Measurements from ENCODE around the gene TENM4. TPM values are rescaled to one million over a fixed set of nuclear protein-coding genes. Genes with fewer than 3 reads are reported as not detected.

Gene TENM4
- total RNA-seq, 4 donors from 2014 or later, result 31.4 to 44.5 (median 38.0) TPM

DNA sequence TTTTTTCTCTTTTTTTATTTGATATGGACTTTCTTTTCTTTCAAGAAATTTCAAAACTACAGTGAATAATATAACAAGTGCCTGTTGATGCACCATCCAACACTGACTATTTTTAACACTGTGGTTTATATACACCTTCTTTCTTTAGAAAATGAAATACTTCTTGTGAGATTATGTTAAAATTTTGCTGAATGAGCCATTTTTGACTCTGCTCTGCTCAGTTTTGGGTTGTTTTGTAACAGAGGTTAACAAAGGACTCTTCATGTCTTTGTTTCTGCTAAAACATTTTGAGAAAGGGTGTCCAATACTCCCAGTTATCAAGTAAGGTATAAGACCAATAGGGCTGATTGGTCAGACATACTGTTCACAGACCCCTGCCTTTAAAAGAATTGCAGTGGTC, 44.0 kb upstream of the TENM4 start:
- H3K4me3 ChIP-seq, result no peak overlapping the region
- H3K27me3 ChIP-seq, result no peaks in the 10 kb centered on the region
- H3K4me1 ChIP-seq, result no peaks in the 10 kb centered on the region
- DNase-seq (ENCODE audit: low spot score in 2 of 2), result no peak
- H3K36me3 ChIP-seq, result no peaks in the 10 kb centered on the region
- no peak overlapping the region for H3K27ac ChIP-seq
- TF ChIP-seq POLR2AphosphoS5 (IDR thresholded peaks at IDR 0.05), result no peak
- TF ChIP-seq POLR2A (IDR thresholded peaks at IDR 0.05), result no peak
- TF ChIP-seq, protein P1, sequence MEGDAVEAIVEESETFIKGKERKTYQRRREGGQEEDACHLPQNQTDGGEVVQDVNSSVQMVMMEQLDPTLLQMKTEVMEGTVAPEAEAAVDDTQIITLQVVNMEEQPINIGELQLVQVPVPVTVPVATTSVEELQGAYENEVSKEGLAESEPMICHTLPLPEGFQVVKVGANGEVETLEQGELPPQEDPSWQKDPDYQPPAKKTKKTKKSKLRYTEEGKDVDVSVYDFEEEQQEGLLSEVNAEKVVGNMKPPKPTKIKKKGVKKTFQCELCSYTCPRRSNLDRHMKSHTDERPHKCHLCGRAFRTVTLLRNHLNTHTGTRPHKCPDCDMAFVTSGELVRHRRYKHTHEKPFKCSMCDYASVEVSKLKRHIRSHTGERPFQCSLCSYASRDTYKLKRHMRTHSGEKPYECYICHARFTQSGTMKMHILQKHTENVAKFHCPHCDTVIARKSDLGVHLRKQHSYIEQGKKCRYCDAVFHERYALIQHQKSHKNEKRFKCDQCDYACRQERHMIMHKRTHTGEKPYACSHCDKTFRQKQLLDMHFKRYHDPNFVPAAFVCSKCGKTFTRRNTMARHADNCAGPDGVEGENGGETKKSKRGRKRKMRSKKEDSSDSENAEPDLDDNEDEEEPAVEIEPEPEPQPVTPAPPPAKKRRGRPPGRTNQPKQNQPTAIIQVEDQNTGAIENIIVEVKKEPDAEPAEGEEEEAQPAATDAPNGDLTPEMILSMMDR (IDR thresholded peaks at IDR 0.05), result no peak
- TF ChIP-seq EP300 (IDR thresholded peaks at IDR 0.05), result no peak
- no peaks in the 10 kb centered on the region for H3K9me3 ChIP-seq

DNA sequence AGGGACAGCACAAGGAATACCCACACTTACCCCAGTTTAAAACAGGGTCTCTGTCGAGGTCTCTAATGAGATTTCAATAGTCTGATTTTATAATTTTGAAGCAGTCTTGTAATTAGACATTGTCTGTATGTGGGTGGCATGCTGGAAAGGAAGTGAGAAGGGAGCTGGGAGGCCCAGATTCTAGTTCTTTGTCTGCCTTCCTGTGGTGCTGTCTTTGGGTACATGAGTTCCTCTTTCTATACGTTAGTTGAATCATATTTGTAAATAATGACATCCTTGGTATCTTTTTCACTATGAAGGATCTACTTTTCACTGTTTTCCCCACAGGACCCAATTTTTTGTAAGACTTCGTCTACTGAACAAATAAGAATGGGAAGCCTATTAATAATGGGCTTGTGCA, 42.0 kb upstream of the TENM4 start:
- Histone ChIP-seq H3K27me3 (no peaks in the 10 kb centered on the region), H3K4me1 (no peaks in the 10 kb centered on the region), H3K4me3 (no peak overlapping the region), H3K36me3 (no peaks in the 10 kb centered on the region), H3K27ac (no peak overlapping the region), H3K9me3 (no peaks in the 10 kb centered on the region)
- TF ChIP-seq EP300 (IDR thresholded peaks at IDR 0.05) (no peak), POLR2A (IDR thresholded peaks at IDR 0.05) (no peak), POLR2AphosphoS5 (IDR thresholded peaks at IDR 0.05) (no peak)
- TF ChIP-seq, protein P1 (IDR thresholded peaks at IDR 0.05), result no peak
- WGBS, result 77% methylated on average over 3 of the region's 3 CpGs
- DNase-seq (ENCODE audit: low spot score in 2 of 2), result no peak

DNA sequence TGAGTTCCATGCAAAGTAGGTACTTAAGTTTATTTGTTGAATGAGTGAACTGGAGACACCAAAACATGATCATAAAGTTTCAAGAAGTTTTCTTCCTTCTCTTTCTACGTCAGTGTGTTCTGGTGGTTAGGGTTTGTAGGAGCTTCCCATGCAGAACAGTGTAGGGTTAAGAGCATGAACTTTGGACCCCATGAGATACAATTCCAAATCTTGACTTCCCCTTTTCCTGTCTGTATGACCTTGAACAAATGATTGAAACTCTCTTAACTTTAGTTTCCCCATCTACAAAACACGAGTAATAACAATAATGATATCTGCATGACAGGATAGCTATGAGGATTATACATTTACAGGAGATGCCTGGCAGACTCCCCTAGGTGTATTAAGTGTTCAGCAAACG, 41.0 kb upstream of the TENM4 start:
- no peaks in the 10 kb centered on the region for H3K9me3 ChIP-seq
- no peak overlapping the region for H3K27ac ChIP-seq
- 76% methylated on average over 3 of the region's 3 CpGs for WGBS
- no peaks in the 10 kb centered on the region for H3K27me3 ChIP-seq
- no peaks in the 10 kb centered on the region for H3K4me1 ChIP-seq
- TF ChIP-seq POLR2AphosphoS5 (IDR thresholded peaks at IDR 0.05) (no peak), POLR2A (IDR thresholded peaks at IDR 0.05) (no peak), EP300 (IDR thresholded peaks at IDR 0.05) (no peak)
- TF ChIP-seq, protein P1 (IDR thresholded peaks at IDR 0.05), result no peak
- H3K4me3 ChIP-seq, result no peak overlapping the region
- no peaks in the 10 kb centered on the region for H3K36me3 ChIP-seq
- DNase-seq (ENCODE audit: low spot score in 2 of 2), result no peak

DNA sequence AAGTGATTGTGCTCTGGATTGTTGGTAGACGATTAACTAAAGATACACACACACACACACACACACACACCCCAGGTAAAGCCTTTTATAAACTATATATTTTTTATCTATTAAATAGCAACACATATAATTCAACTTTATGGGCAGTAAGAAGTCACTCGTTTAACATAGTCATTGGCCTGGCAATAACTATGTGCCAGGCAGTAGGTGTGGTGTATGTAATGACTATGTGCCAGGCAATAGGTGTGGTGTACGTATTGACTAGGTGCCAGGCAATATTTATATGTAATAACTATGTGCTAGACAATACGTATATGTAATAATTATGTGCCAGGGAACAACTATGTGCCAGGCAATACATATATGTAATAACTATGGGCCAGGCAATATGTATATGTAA, 40.0 kb upstream of the TENM4 start:
- no peak overlapping the region for H3K4me3 ChIP-seq
- H3K9me3 ChIP-seq, result no peaks in the 10 kb centered on the region
- H3K36me3 ChIP-seq, result no peaks in the 10 kb centered on the region
- TF ChIP-seq EP300 (IDR thresholded peaks at IDR 0.05), result no peak
- TF ChIP-seq POLR2A (IDR thresholded peaks at IDR 0.05), result no peak
- TF ChIP-seq, protein P1 (IDR thresholded peaks at IDR 0.05), result no peak
- H3K27me3 ChIP-seq, result no peaks in the 10 kb centered on the region
- no peaks in the 10 kb centered on the region for H3K4me1 ChIP-seq
- no peak overlapping the region for H3K27ac ChIP-seq
- DNase-seq (ENCODE audit: low spot score in 2 of 2), result no peak
- WGBS, result 59% methylated on average over 4 of the region's 4 CpGs

- no peak for DNase-seq (ENCODE audit: low spot score in 2 of 2)
- WGBS, result 83% methylated on average over 8 of the region's 8 CpGs
- Histone ChIP-seq H3K27ac (no peak overlapping the region), H3K36me3 (no peaks in the 10 kb centered on the region), H3K27me3 (peaks cover 5% of the 10 kb centered on the region), H3K9me3 (no peaks in the 10 kb centered on the region), H3K4me1 (no peaks in the 10 kb centered on the region), H3K4me3 (no peak overlapping the region)
- no peak for TF ChIP-seq POLR2A (IDR thresholded peaks at IDR 0.05)
- TF ChIP-seq EP300 (IDR thresholded peaks at IDR 0.05), result no peak
These were observed 32.1 kb upstream of the TENM4 start for GRCh38 chr11:79472819-79473529.
